GM12878 (cell line): Measurements from ENCODE around the gene LAMP5. TPM values are rescaled to one million over a fixed set of nuclear protein-coding genes. Genes with fewer than 3 reads are reported as not detected.

Source experiments
- ATAC-seq: fragments of 200-7000 bp; cut with Tn5 transposase; 3 replicates; pipeline ENCODE4 v1.9.1; 2020; ENCODE audit warnings: mild to moderate bottlenecking, moderate library complexity
- BruUV-seq: library from RNA; stranded (reverse); fragments of 400-500 nt; replicated peaks from 2 replicates; lab custom pipeline; 2021; lab: Mats Ljungman, UMichigan
- CTCF ChIA-PET: fragments of 300-600 bp; sonication (Branson Sonifier 250); formaldehyde crosslinking; extraction: SDS; loops from one replicate; lab custom pipeline; 2021; ENCODE audit warnings: inconsistent platforms; lab: Yijun Ruan, JAX
- POLR2A ChIA-PET: fragments of 350-600 bp; formaldehyde crosslinking; extraction: SDS; loops from one replicate; lab custom pipeline; 2021; ENCODE audit warnings: inconsistent platforms; lab: Charles Lee
- RAD21 ChIA-PET: fragments of 300-600 bp; sonication (Branson Sonifier 250); formaldehyde crosslinking; loops from one replicate; lab custom pipeline; 2023; ENCODE audit warnings: antibody characterized with exemption; ENCODE audit not compliant: unreplicated experiment; lab: Charles Lee
- SMC1A ChIA-PET: fragments of 300-600 bp; sonication (Branson Sonifier 250); formaldehyde crosslinking; loops from one replicate; lab custom pipeline; 2023; ENCODE audit not compliant: unreplicated experiment, uncharacterized antibody; lab: Charles Lee
- DNase-seq: peaks from one replicate; pipeline ENCODE4 v3.0.0-alpha.2; 2011; ENCODE audit warnings: low read depth, low spot score
- FAIRE-seq: peaks from 3 replicates; lab custom pipeline; 2011; peaks lifted over from hg19 to GRCh38; lab: Jason Lieb, UNC
- H2AFZ ChIP-seq: 2 replicates; pipeline ENCODE4 v1.6.0; 2011; ENCODE audit warnings: low read depth, low read length, control low read depth; ENCODE audit not compliant: control insufficient read depth
- H3K27ac ChIP-seq: 2 replicates; pipeline ENCODE4 v1.5.1; 2011; ENCODE audit warnings: control low read depth; ENCODE audit not compliant: control insufficient read depth, insufficient read depth
- H3K27me3 ChIP-seq, 2 experiments: replicated peaks in 1 of 2; 2 replicates each; pipeline versions ENCODE4 v1.6.0 to v1.6.1; 2011; ENCODE audit warnings: low read length in 1 of 2; ENCODE audit not compliant: control insufficient read depth in 2 of 2, insufficient read depth in 2 of 2
- H3K36me3 ChIP-seq, 2 experiments: 2 replicates each; pipeline ENCODE4 v1.5.1; 2011; ENCODE audit warnings: low read length in 1 of 2; ENCODE audit not compliant: control insufficient read depth in 2 of 2, insufficient read depth in 2 of 2
- H3K4me1 ChIP-seq: 2 replicates; pipeline ENCODE4 v1.6.1; 2011; ENCODE audit warnings: mild to moderate bottlenecking, low read length, moderate library complexity, mixed read lengths; ENCODE audit not compliant: control insufficient read depth, insufficient read depth
- H3K4me2 ChIP-seq: 2 replicates; pipeline ENCODE4 v1.6.0; 2011; ENCODE audit warnings: control low read depth; ENCODE audit not compliant: control insufficient read depth, insufficient read depth
- H3K4me3 ChIP-seq: fragments of 200-600 bp; sonication (generic); 2 replicates; pipeline ENCODE4 v1.5.1; 2016
- H3K79me2 ChIP-seq: 2 replicates; pipeline ENCODE4 v1.6.0; 2011; ENCODE audit warnings: low read length; ENCODE audit not compliant: control insufficient read depth, insufficient read depth
- H3K9ac ChIP-seq: 2 replicates; pipeline ENCODE4 v1.8.0; 2011; ENCODE audit warnings: low read length, control low read depth, mixed read lengths; ENCODE audit not compliant: control insufficient read depth, insufficient read depth
- H3K9me3 ChIP-seq: replicated peaks from 3 replicates; pipeline ENCODE4 v1.5.1; 2011; ENCODE audit warnings: mild to moderate bottlenecking, low read length; ENCODE audit not compliant: control insufficient read depth, insufficient read depth
- H4K20me1 ChIP-seq: 2 replicates; pipeline ENCODE4 v1.6.0; 2011; ENCODE audit not compliant: control insufficient read depth, insufficient read depth
- CBX3 ChIP-seq: fragments of 200-600 bp; sonication (generic); IDR thresholded peaks from 2 replicates; pipeline ENCODE4 v1.6.1; 2016; ENCODE audit warnings: low read depth, borderline replicate concordance
- CEBPB ChIP-seq, 2 experiments: fragments of 150-350 bp in 1 of 2; IDR thresholded peaks; 2 replicates each; pipeline ENCODE4 v1.6.1; 2012 to 2014; ENCODE audit warnings: low read depth in 2 of 2, low read length in 2 of 2, borderline replicate concordance in 1 of 2, inconsistent platforms in 1 of 2
- CHD1 ChIP-seq: IDR thresholded peaks from 2 replicates; pipeline ENCODE4 v1.6.1; 2012; ENCODE audit warnings: low read depth, low read length, improper control_type of control experiment
- CHD2 ChIP-seq: IDR thresholded peaks from 2 replicates; pipeline ENCODE4 v1.6.1; 2011; ENCODE audit warnings: low read depth, low read length, improper control_type of control experiment, borderline replicate concordance
- CTCF ChIP-seq, 3 experiments: IDR thresholded peaks in 2 of 3; conservative IDR thresholded peaks in 1 of 3; 2 replicates each; pipeline ENCODE4 v1.5.1; 2011; ENCODE audit warnings: low read depth in 3 of 3, low read length in 3 of 3, mild to moderate bottlenecking in 3 of 3, control low read depth in 2 of 3, moderate library complexity in 2 of 3, inconsistent platforms in 1 of 3, mixed read lengths in 1 of 3; ENCODE audit not compliant: control insufficient read depth in 2 of 3, insufficient read depth in 1 of 3; ENCODE audit errors: extremely low read depth in 1 of 3
- DPF2 ChIP-seq: fragments of 450-650 bp; IDR thresholded peaks from 2 replicates; pipeline ENCODE4 v1.6.1; 2017; ENCODE audit warnings: mild to moderate bottlenecking
- EED ChIP-seq: sonication (generic); IDR thresholded peaks from 2 replicates; pipeline ENCODE4 v1.6.1; 2016; ENCODE audit warnings: antibody characterized with exemption, low read depth
- EP300 ChIP-seq, 2 experiments: fragments of 150-350 bp in 1 of 2; IDR thresholded peaks; 2 replicates each; pipeline ENCODE4 v1.6.1; 2011 to 2012; ENCODE audit warnings: low read depth in 2 of 2, low read length in 2 of 2, borderline replicate concordance in 1 of 2, improper control_type of control experiment in 1 of 2, inconsistent platforms in 1 of 2; ENCODE audit not compliant: control insufficient read depth in 1 of 2
- FOS ChIP-seq: IDR thresholded peaks from 3 replicates; pipeline ENCODE4 v1.6.1; 2011; ENCODE audit warnings: borderline replicate concordance; ENCODE audit not compliant: insufficient read length; ENCODE audit errors: extremely low read depth
- GABPA ChIP-seq: IDR thresholded peaks from 2 replicates; pipeline ENCODE4 v1.6.1; 2014; ENCODE audit warnings: antibody characterized with exemption, low read depth, mild to moderate bottlenecking, inconsistent platforms
- GATAD2B ChIP-seq: fragments of 450-650 bp; conservative IDR thresholded peaks from 2 replicates; pipeline ENCODE4 v1.6.1; 2017; ENCODE audit warnings: low read depth, mild to moderate bottlenecking, moderate library complexity
- HDAC2 ChIP-seq: fragments of 200-600 bp; sonication (generic); IDR thresholded peaks from 2 replicates; pipeline ENCODE4 v1.6.1; 2017
- LARP7 ChIP-seq: fragments of 450-650 bp; IDR thresholded peaks from 2 replicates; pipeline ENCODE4 v1.6.1; 2017; ENCODE audit warnings: mild to moderate bottlenecking
- MAX ChIP-seq: IDR thresholded peaks from 2 replicates; pipeline ENCODE4 v1.6.1; 2012; ENCODE audit warnings: low read depth, low read length, improper control_type of control experiment
- MXI1 ChIP-seq: fragments of 150-350 bp; IDR thresholded peaks from 2 replicates; pipeline ENCODE4 v1.6.1; 2011; ENCODE audit warnings: low read depth, mild to moderate bottlenecking, inconsistent platforms, low read length, improper control_type of control experiment
- POLR2AphosphoS2 ChIP-seq: IDR thresholded peaks from 2 replicates; pipeline ENCODE4 v1.6.1; 2011; ENCODE audit warnings: low read depth, mild to moderate bottlenecking, low read length, improper control_type of control experiment, moderate library complexity
- RBBP5 ChIP-seq: fragments of 200-600 bp; sonication (generic); conservative IDR thresholded peaks from 2 replicates; pipeline ENCODE4 v1.6.1; 2016
- SIN3A ChIP-seq: IDR thresholded peaks from 2 replicates; pipeline ENCODE4 v1.6.1; 2012; ENCODE audit warnings: low read depth, low read length, improper control_type of control experiment
- SMAD1 ChIP-seq: fragments of 450-650 bp; IDR thresholded peaks from 2 replicates; pipeline ENCODE4 v1.6.1; 2018; ENCODE audit warnings: mild to moderate bottlenecking, low read depth; ENCODE audit not compliant: partially characterized antibody
- SPI1 ChIP-seq: IDR thresholded peaks from 2 replicates; pipeline ENCODE4 v1.6.1; 2011; ENCODE audit warnings: low read depth, mild to moderate bottlenecking, low read length, moderate library complexity, borderline replicate concordance; ENCODE audit not compliant: insufficient read depth
- SUZ12 ChIP-seq: fragments of 200-600 bp; sonication (generic); IDR thresholded peaks from one replicate; pipeline ENCODE4 v1.6.1; 2018; ENCODE audit warnings: antibody characterized with exemption, mild to moderate bottlenecking; ENCODE audit not compliant: unreplicated experiment
- TCF12 ChIP-seq: IDR thresholded peaks from 2 replicates; pipeline ENCODE4 v1.6.1; 2011; ENCODE audit warnings: low read depth, mild to moderate bottlenecking, low read length
- TCF3 ChIP-seq: IDR thresholded peaks from 2 replicates; pipeline ENCODE4 v1.6.1; 2012; ENCODE audit warnings: low read depth, mild to moderate bottlenecking, low read length, borderline replicate concordance; ENCODE audit not compliant: insufficient read depth
- ZNF217 ChIP-seq: fragments of 450-650 bp; IDR thresholded peaks from 2 replicates; pipeline ENCODE4 v1.6.1; 2017; ENCODE audit warnings: antibody characterized with exemption, mild to moderate bottlenecking
- WGBS: methylation state at CpG from one replicate; pipeline ENCODE4 v1.1.6; 2016; ENCODE audit warnings: low lambda C conversion rate; ENCODE audit not compliant: insufficient replicate concordance, insufficient coverage; ENCODE audit errors: missing lambda C conversion rate; 5-methylcytosine and 5-hydroxymethylcytosine counted together
- in situ Hi-C: fragments of 300-500 bp; cut with MboI; formaldehyde crosslinking; loops from 9 replicates; pipeline ENCODE4 v1.14.3; 2018; ENCODE audit warnings: mixed read lengths
- intact Hi-C: fragments of 100-400 bp; cut with micrococcal nuclease; formaldehyde crosslinking; loops from one replicate; pipeline ENCODE4 v1.14.2; 2022; ENCODE audit not compliant: unreplicated experiment
- polyA plus RNA-seq, 11 experiments: library from polyadenylated mRNA; depleted of rRNA in 4 of 11; unstranded in 6 of 11; stranded (reverse) in 5 of 11; fragments of >200 nt; fragmentation: Nextera tagmentation in 4 of 11; fragmentation: Illumina TruSeq in 1 of 11; extraction: Ambion mirVana in 4 of 11; extraction: Trizol in 1 of 11; gene quantifications; 1 replicate in 1 of 11; 2 replicates in 10 of 11; pipeline versions ENCODE4 v1.2.1 to v1.2.3, GENCODE V29; 2011 to 2016; ENCODE audit warnings: inconsistent platforms in 2 of 11, missing spikeins in 2 of 11, low read depth in 1 of 11
- total RNA-seq, 4 experiments: library from RNA; depleted of rRNA in 3 of 4; stranded (reverse); fragments of >200 nt in 3 of 4; fragmentation: Illumina TruSeq in 1 of 4; extraction: Trizol in 1 of 4; gene quantifications; 2 replicates each; pipeline versions ENCODE4 v1.2.1 to v1.2.3, GENCODE V29; 2013 to 2021

LAMP5 gene
- total and polyA plus RNA-seq, 10 of the 15 experiments (the other 5 are each of a cell fraction or from before 2014, with no cell fraction given): 0.10 to 0.56 (median 0.49) TPM; not detected in 1

- TF ChIP-seq TCF3: no peak
- TF ChIP-seq MAX: no peak
- TF ChIP-seq GABPA: no peak
- TF ChIP-seq RBBP5: no peak
- no peak for TF ChIP-seq FOS
- TF ChIP-seq CHD2: no peak
- TF ChIP-seq SUZ12: no peak
Observed at GRCh38 chr20:9531581-9531980, 17.2 kb downstream of the LAMP5 start (continued).

DNA sequence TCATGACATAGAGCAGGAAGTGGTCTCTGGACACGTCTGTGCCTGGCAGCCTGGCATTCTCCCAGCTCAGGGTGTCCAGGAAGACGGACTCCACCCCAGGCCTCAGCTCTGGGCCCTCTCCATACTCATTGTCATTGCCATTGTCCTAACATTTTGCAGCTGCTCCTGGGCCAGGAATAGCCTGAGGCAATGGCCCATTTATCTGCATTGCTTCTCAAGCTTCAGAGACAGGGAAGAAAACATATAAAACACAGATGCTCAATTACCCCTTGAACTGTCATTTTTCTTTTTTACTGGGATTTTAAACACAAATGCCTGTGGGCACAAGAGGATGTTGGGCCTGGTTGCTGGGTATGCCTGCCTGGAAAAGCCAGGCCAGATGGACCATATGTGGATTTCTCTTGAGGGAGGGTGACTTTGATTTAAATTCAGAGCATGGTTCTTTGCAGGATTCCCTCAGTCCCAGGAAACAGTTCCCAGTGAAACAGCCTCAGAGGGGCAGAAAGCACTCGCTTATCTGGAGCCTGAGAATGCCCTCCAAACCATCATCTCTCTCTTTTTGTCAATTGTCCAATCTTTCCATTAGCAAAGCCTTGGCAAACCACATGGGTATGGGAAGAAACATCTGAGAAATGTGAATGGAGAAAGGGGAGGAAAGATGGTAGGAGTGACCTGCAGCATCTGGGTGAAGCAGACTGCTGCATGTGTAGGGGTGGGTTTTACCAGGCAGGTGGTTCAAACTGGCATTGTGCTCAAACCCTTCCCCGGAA lies 17.9 kb downstream of the LAMP5 start:
- no peak for FAIRE-seq
- RAD21 ChIA-PET: no interaction called here
- Histone ChIP-seq H3K9me3 (no peaks in the 10 kb centered on the region), H3K9ac (no peak overlapping the region), H2AFZ (no peak overlapping the region), H3K4me1 (no peaks in the 10 kb centered on the region), H3K27ac (no peak overlapping the region), H3K27me3 (no peaks in the 10 kb centered on the region), H3K4me2 (no peak overlapping the region), H3K36me3 (no peaks in the 10 kb centered on the region), H4K20me1 (no peaks in the 10 kb centered on the region), H3K79me2 (no peaks in the 10 kb centered on the region), H3K4me3 (no peak overlapping the region)
- 21% methylated on average over 4 of the region's 4 CpGs for WGBS
- CTCF ChIA-PET: interaction anchor here (1.9 kb wide), 1 partner anchor 78 kb away, joined by 4 read pairs; no protein-coding TSS in a partner anchor
- in situ Hi-C loops: no loop called here
- intact Hi-C loops: no loop called here
- DNase-seq: no peak
- no TSS peak for BruUV-seq
- no peak for ATAC-seq
- POLR2A ChIA-PET: no interaction called here
- SMC1A ChIA-PET: no interaction called here
- TF ChIP-seq LARP7: no peak
- no peak for TF ChIP-seq HDAC2
- no peak for TF ChIP-seq SMAD1
- TF ChIP-seq CBX3: no peak
- no peak for TF ChIP-seq POLR2AphosphoS2
- no peak for TF ChIP-seq GATAD2B
- TF ChIP-seq EED: no peak
- no peak for TF ChIP-seq EP300 (IDR thresholded peaks at IDR 0.05; ENCODE audit: borderline replicate concordance in 1 of 2, control insufficient read depth in 1 of 2, low read depth in 2 of 2, low read length in 2 of 2)
- no peak for TF ChIP-seq CEBPB (IDR thresholded peaks at IDR 0.05; ENCODE audit: borderline replicate concordance in 1 of 2, low read depth in 2 of 2, low read length in 2 of 2)
- no peak for TF ChIP-seq ZNF217
- no peak for TF ChIP-seq MXI1
- no peak for TF ChIP-seq CTCF (IDR thresholded peaks at IDR 0.05 in 2 of 3, conservative IDR thresholded peaks at IDR 0.05 in 1 of 3; ENCODE audit: control insufficient read depth in 2 of 3, extremely low read depth in 1 of 3, insufficient read depth in 1 of 3, low read depth in 3 of 3, low read length in 3 of 3)
- TF ChIP-seq DPF2: no peak
- no peak for TF ChIP-seq CHD1
- TF ChIP-seq SIN3A: no peak
- no peak for TF ChIP-seq SPI1
- TF ChIP-seq TCF12: no peak
